HepG2 (cell line): Measurements from ENCODE around the gene MLYCD. TPM values are rescaled to one million over a fixed set of nuclear protein-coding genes. Genes with fewer than 3 reads are reported as not detected.

ENCODE experiments used
- ARID2 ChIP-seq: sonication (generic); formaldehyde crosslinking; IDR thresholded peaks from 2 replicates; pipeline ENCODE4 v1.8.1; 2022; ENCODE audit warnings: mild to moderate bottlenecking, missing genetic modification reagents, borderline replicate concordance
- ATF6 ChIP-seq: sonication (generic); formaldehyde crosslinking; conservative IDR thresholded peaks from 2 replicates; pipeline ENCODE4 v1.4.0; 2020; ENCODE audit warnings: missing genetic modification reagents
- CENPT ChIP-seq: sonication (generic); formaldehyde crosslinking; IDR thresholded peaks from 2 replicates; pipeline ENCODE4 v1.8.0; 2022; ENCODE audit warnings: low read depth, mild to moderate bottlenecking, moderate library complexity, missing genetic modification reagents
- IRF1 ChIP-seq: sonication (generic); formaldehyde crosslinking; IDR thresholded peaks from 2 replicates; pipeline ENCODE4 v1.4.0; 2020; ENCODE audit warnings: low read depth, mild to moderate bottlenecking, missing genetic modification reagents
- IRF9 ChIP-seq: sonication (generic); formaldehyde crosslinking; IDR thresholded peaks from 2 replicates; pipeline ENCODE4 v1.8.0; 2022; ENCODE audit warnings: missing genetic modification reagents, mild to moderate bottlenecking, borderline replicate concordance
- LRRFIP1 ChIP-seq: sonication (generic); formaldehyde crosslinking; conservative IDR thresholded peaks from 2 replicates; pipeline ENCODE4 v1.4.0; 2020; ENCODE audit warnings: missing genetic modification reagents
- MTA1 ChIP-seq: sonication (generic); formaldehyde crosslinking; IDR thresholded peaks from 2 replicates; pipeline ENCODE4 v1.4.0; 2020; ENCODE audit warnings: missing genetic modification reagents, mild to moderate bottlenecking, borderline replicate concordance
- MXD4 ChIP-seq: IDR thresholded peaks from 2 replicates; pipeline ENCODE4 v1.6.1; 2016; ENCODE audit warnings: mild to moderate bottlenecking, missing biosample characterization, missing genetic modification reagents
- NFIC ChIP-seq: IDR thresholded peaks from 2 replicates; pipeline ENCODE4 v1.6.1; 2012; ENCODE audit warnings: mild to moderate bottlenecking, low read length, inconsistent platforms
- NFKB2 ChIP-seq: sonication (generic); formaldehyde crosslinking; IDR thresholded peaks from 2 replicates; pipeline ENCODE4 v1.4.0; 2020; ENCODE audit warnings: missing genetic modification reagents, borderline replicate concordance
- NRL ChIP-seq: sonication (generic); formaldehyde crosslinking; IDR thresholded peaks from 2 replicates; pipeline ENCODE4 v1.5.0; 2020; ENCODE audit warnings: missing genetic modification reagents, mild to moderate bottlenecking, moderate library complexity, borderline replicate concordance
- RBM22 ChIP-seq: fragments of 200-400 bp; formaldehyde crosslinking; optimal IDR thresholded peaks from 2 replicates; pipeline ENCODE3; 2017; ENCODE audit warnings: mild to moderate bottlenecking, low read length, moderate library complexity
- RXRA ChIP-seq: sonication (generic); formaldehyde crosslinking; IDR thresholded peaks from 2 replicates; pipeline ENCODE4 v1.5.1; 2020; ENCODE audit warnings: missing genetic modification reagents
- ZNF232 ChIP-seq: sonication (generic); formaldehyde crosslinking; IDR thresholded peaks from 2 replicates; pipeline ENCODE4 v1.4.0; 2020; ENCODE audit warnings: missing genetic modification reagents, borderline replicate concordance
- ZNF33B ChIP-seq: sonication (generic); formaldehyde crosslinking; IDR thresholded peaks from 2 replicates; pipeline ENCODE4 v1.5.1; 2020; ENCODE audit warnings: mild to moderate bottlenecking, missing genetic modification reagents
- ZNF350 ChIP-seq: sonication (generic); formaldehyde crosslinking; IDR thresholded peaks from 2 replicates; pipeline ENCODE4 v1.4.0; 2020; ENCODE audit warnings: mild to moderate bottlenecking, low read depth, missing genetic modification reagents, borderline replicate concordance
- ZNF737 ChIP-seq: sonication (generic); formaldehyde crosslinking; IDR thresholded peaks from 2 replicates; pipeline ENCODE4 v1.5.0; 2020; ENCODE audit warnings: missing genetic modification reagents, mild to moderate bottlenecking, borderline replicate concordance
- ZNF782 ChIP-seq: sonication (generic); formaldehyde crosslinking; IDR thresholded peaks from 2 replicates; pipeline ENCODE4 v1.4.0; 2020; ENCODE audit warnings: missing genetic modification reagents, mild to moderate bottlenecking, borderline replicate concordance
- ZNF792 ChIP-seq: IDR thresholded peaks from 2 replicates; pipeline ENCODE4 v1.6.1; 2016
- polyA plus RNA-seq, 8 experiments: library from polyadenylated mRNA; depleted of rRNA in 3 of 8; stranded (reverse) in 7 of 8; unstranded in 1 of 8; fragments of >200 nt; fragmentation: Illumina TruSeq in 4 of 8; extraction: Trizol in 4 of 8; gene quantifications; 2 replicates each; pipeline versions ENCODE4 v1.2.1 to v1.2.3, GENCODE V29; 2011 to 2016; ENCODE audit warnings: low read depth in 4 of 8, missing spikeins in 1 of 8, mixed read lengths in 1 of 8; ENCODE audit not compliant: insufficient read depth in 1 of 8
- total RNA-seq, 5 experiments: library from RNA; depleted of rRNA; stranded (reverse); fragments of >200 nt; fragmentation: Illumina TruSeq; extraction: Trizol; gene quantifications; 2 replicates each; pipeline ENCODE4 v1.2.3, GENCODE V29; 2016; ENCODE audit warnings: low read depth in 1 of 5
- TF ChIP-seq, protein P1 (sequence below): sonication (generic); formaldehyde crosslinking; IDR thresholded peaks from 2 replicates; pipeline ENCODE4 v1.8.0; 2022; ENCODE audit warnings: mild to moderate bottlenecking, missing genetic modification reagents, moderate library complexity

MLYCD gene
- total and polyA plus RNA-seq, 2 of the 13 experiments (the other 11 are each of a cell fraction or from before 2014, with no cell fraction given) = 1.8 to 4.0 TPM

DNA sequence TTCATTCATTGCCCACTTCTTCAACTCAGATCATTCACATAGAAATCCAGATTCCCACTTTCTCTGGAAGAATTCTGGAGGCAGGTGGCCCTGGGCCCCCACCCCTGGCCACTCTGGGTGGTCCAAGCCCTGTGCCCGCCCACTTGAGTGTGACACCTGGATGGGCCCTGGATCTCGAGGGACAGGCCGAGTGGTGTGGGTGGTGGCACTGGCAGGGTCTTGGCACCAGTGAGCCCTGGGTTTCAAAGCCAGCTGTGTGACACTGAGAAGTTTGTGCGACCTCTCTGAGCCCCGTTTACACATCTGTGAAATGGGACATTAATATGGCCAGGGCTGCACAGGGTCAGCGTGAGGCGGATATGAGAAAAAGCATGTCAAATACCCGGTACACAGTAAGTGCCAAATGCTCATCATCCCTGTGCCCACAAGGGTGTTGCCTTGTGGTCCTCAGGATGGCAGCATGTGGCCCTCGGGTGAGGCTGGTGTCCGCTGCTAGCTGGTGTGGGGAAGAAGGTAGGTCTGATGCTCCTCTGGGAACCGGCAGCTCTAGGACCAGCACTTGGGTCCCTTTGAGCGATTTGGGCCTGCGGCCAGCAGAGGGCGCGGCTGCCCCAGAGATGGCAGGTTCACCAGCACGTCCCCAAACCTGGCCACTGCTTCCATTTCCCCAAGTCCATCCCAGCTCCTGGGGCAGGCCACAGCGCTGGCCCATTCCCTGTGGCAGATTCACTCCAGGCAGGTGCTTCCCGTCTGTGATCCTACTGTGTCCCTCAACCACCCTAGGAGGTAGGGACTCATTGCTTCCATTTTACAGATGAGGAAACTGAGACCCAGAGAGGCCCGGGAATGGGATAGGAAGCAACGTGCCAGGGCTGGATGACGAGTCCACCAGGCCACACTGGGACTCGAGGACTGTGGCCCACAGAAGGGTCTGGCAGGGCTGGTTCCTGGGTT is 57.7 kb downstream of the MLYCD start (continued):
- no peak for TF ChIP-seq NFIC
- no peak for TF ChIP-seq IRF9 (CRISPR knock-in tag)
- TF ChIP-seq RBM22 = peak; percentile 73
- peak; percentile 38; the same call in 1 of the 2 replicates for TF ChIP-seq RXRA (CRISPR knock-in tag)
- peak; percentile 82 for TF ChIP-seq ZNF350 (CRISPR knock-in tag)
- TF ChIP-seq NFKB2 = peak; percentile 24; the same call in 1 of the 2 replicates
- TF ChIP-seq, protein P1, sequence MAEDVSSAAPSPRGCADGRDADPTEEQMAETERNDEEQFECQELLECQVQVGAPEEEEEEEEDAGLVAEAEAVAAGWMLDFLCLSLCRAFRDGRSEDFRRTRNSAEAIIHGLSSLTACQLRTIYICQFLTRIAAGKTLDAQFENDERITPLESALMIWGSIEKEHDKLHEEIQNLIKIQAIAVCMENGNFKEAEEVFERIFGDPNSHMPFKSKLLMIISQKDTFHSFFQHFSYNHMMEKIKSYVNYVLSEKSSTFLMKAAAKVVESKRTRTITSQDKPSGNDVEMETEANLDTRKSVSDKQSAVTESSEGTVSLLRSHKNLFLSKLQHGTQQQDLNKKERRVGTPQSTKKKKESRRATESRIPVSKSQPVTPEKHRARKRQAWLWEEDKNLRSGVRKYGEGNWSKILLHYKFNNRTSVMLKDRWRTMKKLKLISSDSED (CRISPR knock-in tag) = no peak
- TF ChIP-seq MTA1 = no peak
- no peak for TF ChIP-seq ZNF782
- TF ChIP-seq ZNF232 (CRISPR knock-in tag) = no peak
- no peak for TF ChIP-seq IRF1
- TF ChIP-seq ZNF737 (CRISPR knock-in tag) = no peak
- TF ChIP-seq CENPT (CRISPR knock-in tag) = no peak
- TF ChIP-seq MXD4 = no peak
- TF ChIP-seq LRRFIP1 (CRISPR knock-in tag) = no peak
- no peak for TF ChIP-seq ATF6 (CRISPR knock-in tag)
- TF ChIP-seq ARID2 (CRISPR knock-in tag) = no peak
- 0 out of 2 replicates have a peak, but pooled peaks have one; percentile 53 for TF ChIP-seq ZNF33B (CRISPR knock-in tag)
- peak; percentile 66; the same call in 1 of the 2 replicates for TF ChIP-seq NRL
- TF ChIP-seq ZNF792 (CRISPR knock-in tag) = no peak
